GM12864 (cell line): ENCODE data around the gene PACRG.

Experiments
- DNase-seq: peaks from one replicate; pipeline ENCODE4 v3.0.0-alpha.2; 2011; ENCODE audit warnings: low read depth
- H3K4me3 ChIP-seq: 2 replicates; pipeline ENCODE4 v1.5.1; 2011; ENCODE audit warnings: mild to moderate bottlenecking, low read depth, low read length, control low read depth
- CTCF ChIP-seq: IDR thresholded peaks from 2 replicates; pipeline ENCODE4 v1.5.1; 2011; ENCODE audit warnings: low read depth, mild to moderate bottlenecking, moderate library complexity, low read length, control low read depth, inconsistent platforms; ENCODE audit errors: missing control alignments

The PACRG gene

GRCh38 chr6:163187606-163188005 is 459.8 kb downstream of the PACRG start:
- no peak for DNase-seq
- no peak for TF ChIP-seq CTCF
- no peak overlapping the region for H3K4me3 ChIP-seq

- no peak for TF ChIP-seq CTCF
- H3K4me3 ChIP-seq = no peak overlapping the region
- DNase-seq = no peak
Measured at GRCh38 chr6:163188746-163189145, 461.0 kb downstream of the PACRG start.

- no peak for DNase-seq
- H3K4me3 ChIP-seq = no peak overlapping the region
- no peak for TF ChIP-seq CTCF
Measured at GRCh38 chr6:163189609-163190008, 461.8 kb downstream of the PACRG start.

GRCh38 chr6:163190786-163191185 is 463.0 kb downstream of the PACRG start:
- no peak for TF ChIP-seq CTCF
- DNase-seq = no peak
- no peak overlapping the region for H3K4me3 ChIP-seq

- no peak for TF ChIP-seq CTCF
- no peak for DNase-seq
- H3K4me3 ChIP-seq = no peak overlapping the region
Measured at GRCh38 chr6:163191704-163192537, 464.1 kb downstream of the PACRG start.

GRCh38 chr6:163192591-163192990 is 464.8 kb downstream of the PACRG start:
- DNase-seq = no peak
- no peak overlapping the region for H3K4me3 ChIP-seq
- no peak for TF ChIP-seq CTCF

- no peak for DNase-seq
- no peak for TF ChIP-seq CTCF
- no peak overlapping the region for H3K4me3 ChIP-seq
Measured at GRCh38 chr6:163193326-163193725, 465.6 kb downstream of the PACRG start.
